Measurements from ENCODE around the gene RCAN1.
"Not testable (repeated sequence)": the region's sequence is repeated elsewhere in the genome, so short reads cannot be mapped to it uniquely, and the experiment has no call there.

The RCAN1 gene

GRCh38 chr21:34568801-34569200 is 46.1 kb downstream of the RCAN1 start:
- peak; percentile 42 to 52 for DNase-seq

GRCh38 chr21:34567604-34568155 is 47.2 kb downstream of the RCAN1 start:
- DNase-seq: no peak

- no peak for DNase-seq
These were observed 49.7 kb downstream of the RCAN1 start for GRCh38 chr21:34565238-34565637.

GRCh38 chr21:34563370-34563769 is 51.5 kb downstream of the RCAN1 start:
- DNase-seq: not testable (repeated sequence)

- DNase-seq: peak; percentile 27 to 63
These were observed 53.1 kb downstream of the RCAN1 start for GRCh38 chr21:34561806-34562205.

- DNase-seq: no peak
These were observed 54.3 kb downstream of the RCAN1 start for GRCh38 chr21:34560609-34561008.

- no peak for DNase-seq
These were observed 54.9 kb downstream of the RCAN1 start for GRCh38 chr21:34560021-34560420.

GRCh38 chr21:34559089-34559631 is 55.8 kb downstream of the RCAN1 start:
- DNase-seq: no peak

GRCh38 chr21:34558166-34558565 is 56.7 kb downstream of the RCAN1 start:
- DNase-seq: no peak

- no peak for DNase-seq
These were observed 57.7 kb downstream of the RCAN1 start for GRCh38 chr21:34557261-34557660.

- not testable (repeated sequence) for DNase-seq
These were observed 60.2 kb downstream of the RCAN1 start for GRCh38 chr21:34554670-34555069.

GRCh38 chr21:34554227-34554626 is 60.7 kb downstream of the RCAN1 start:
- DNase-seq: no peak

- DNase-seq: no peak
These were observed 61.6 kb downstream of the RCAN1 start for GRCh38 chr21:34553151-34553952.

GRCh38 chr21:34552360-34553098 is 62.4 kb downstream of the RCAN1 start:
- no peak for DNase-seq

- no peak for DNase-seq
These were observed 64.6 kb downstream of the RCAN1 start for GRCh38 chr21:34550182-34550799.

- DNase-seq: no peak
These were observed 66.0 kb downstream of the RCAN1 start for GRCh38 chr21:34548781-34549376.

GRCh38 chr21:34546542-34546941 is 68.4 kb downstream of the RCAN1 start:
- DNase-seq: peak; percentile 61 to 65

GRCh38 chr21:34545079-34545884 is 69.6 kb downstream of the RCAN1 start:
- peak; percentile 95 to 100 for DNase-seq

- DNase-seq: peak; percentile 62 to 81
These were observed 70.8 kb downstream of the RCAN1 start for GRCh38 chr21:34544032-34544496.

GRCh38 chr21:34543017-34543416 is 71.9 kb downstream of the RCAN1 start:
- DNase-seq: no peak

GRCh38 chr21:34540206-34540605 is 74.7 kb downstream of the RCAN1 start:
- DNase-seq: no peak

- DNase-seq: peak; percentile 71 to 72
These were observed 77.1 kb downstream of the RCAN1 start for GRCh38 chr21:34537838-34538237.

Data from inflammatory macrophage treated with lipopolysaccharide for 1 hour (primary cell).